Activated naive CD4-positive, alpha-beta T cell treated with anti-CD3 and anti-CD28 coated beads for 36 hours (primary cell): Measurements from ENCODE around the gene LRCH4. TPM values are rescaled to one million over a fixed set of nuclear protein-coding genes. Genes with fewer than 3 reads are reported as not detected.
"Not testable (repeated sequence)": the region's sequence is repeated elsewhere in the genome, so short reads cannot be mapped to it uniquely, and the experiment has no call there.

ENCODE experiments used
- CTCF ChIA-PET: fragments of 350-600 bp; sonication (Branson Sonifier 250); formaldehyde crosslinking; loops from one replicate; lab custom pipeline; 2021; ENCODE audit warnings: antibody characterized with exemption; lab: Charles Lee
- DNase-seq: peaks from one replicate; pipeline ENCODE4 v3.0.0-alpha.2; 2020
- H3K27ac Mint-ChIP-seq: one replicate; pipeline ENCODE4 v1.8.0; 2021; ENCODE audit warnings: mild to moderate bottlenecking, mixed read lengths
- H3K27me3 Mint-ChIP-seq: one replicate; pipeline ENCODE4 v1.8.0; 2021; ENCODE audit warnings: low read depth, mixed read lengths
- H3K36me3 Mint-ChIP-seq: one replicate; pipeline ENCODE4 v1.8.0; 2021; ENCODE audit warnings: low read depth, mixed read lengths
- H3K4me1 Mint-ChIP-seq: one replicate; pipeline ENCODE4 v1.8.0; 2021; ENCODE audit warnings: low read depth, mixed read lengths
- H3K4me3 Mint-ChIP-seq: one replicate; pipeline ENCODE4 v1.8.0; 2021; ENCODE audit warnings: mild to moderate bottlenecking, moderate library complexity, mixed read lengths
- H3K9me3 Mint-ChIP-seq: one replicate; pipeline ENCODE4 v1.8.0; 2021; ENCODE audit warnings: mixed read lengths
- intact Hi-C: fragments of 100-400 bp; cut with micrococcal nuclease; formaldehyde crosslinking; loops from one replicate; pipeline ENCODE4 v1.15.1; 2023
- total RNA-seq, 2 experiments: library from RNA; stranded (reverse); gene quantifications; one replicate each; pipeline ENCODE4 v1.2.3, GENCODE V29; 2021

The LRCH4 gene
- total RNA-seq, 2 experiments from 2014 or later, result 78.0 to 81.2 TPM

DNA sequence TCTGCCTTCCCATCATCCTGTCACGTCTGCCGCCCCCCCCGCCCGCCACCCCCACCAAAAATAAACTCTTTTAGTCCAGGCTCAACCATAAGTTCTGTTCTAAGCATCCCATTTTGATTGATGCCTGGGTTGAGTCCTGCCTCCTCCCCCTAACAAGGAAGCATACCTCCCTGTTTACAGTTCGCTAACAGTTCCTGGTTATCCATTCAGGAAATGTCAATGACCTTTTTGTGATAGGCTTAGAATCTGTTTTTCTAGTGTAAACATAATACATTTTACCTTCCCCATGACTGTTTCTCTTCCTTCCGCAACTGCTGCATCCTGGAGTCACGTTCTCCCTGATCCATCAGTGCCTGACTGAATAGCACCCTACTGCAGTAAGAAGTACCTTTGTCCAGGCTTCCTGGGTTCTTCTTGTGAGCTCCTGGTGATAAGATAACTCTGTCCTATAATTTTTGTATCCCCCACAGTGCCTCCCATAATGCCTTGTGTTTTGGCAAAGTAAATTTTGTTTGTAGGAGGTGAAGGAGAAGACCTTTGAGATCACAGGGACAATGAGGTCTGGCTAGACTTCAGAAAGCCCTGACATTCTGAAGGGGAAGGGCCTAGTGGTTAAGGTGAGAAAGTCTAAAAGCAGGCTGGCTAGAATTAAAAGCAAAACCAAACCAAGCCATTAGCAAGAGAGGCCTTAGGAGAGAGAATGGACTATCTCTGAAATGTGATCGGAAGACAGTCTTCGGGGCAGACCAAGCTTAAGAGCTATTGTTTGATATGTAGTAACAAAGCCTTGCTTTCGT is 39.6 kb downstream of the LRCH4 start:
- Mint-ChIP-seq H3K9me3 (no peaks in the 10 kb centered on the region), H3K4me1 (peaks cover 90% of the 10 kb centered on the region), H3K27ac (peak overlapping the region; percentile 95), H3K27me3 (no peaks in the 10 kb centered on the region), H3K36me3 (peaks cover 17% of the 10 kb centered on the region), H3K4me3 (peak overlapping the region; percentile 59)
- DNase-seq, result peak; percentile 30
- intact Hi-C loops, result loop anchor here (1.0 kb wide), 2 partner anchors 8 to 13 kb away; no protein-coding TSS in a partner anchor
- CTCF ChIA-PET, result interaction anchor here (0.6 to 6.7 kb wide), 8 partner anchors 10 to 96 kb away, joined by 3 to 82 read pairs (median 4); no protein-coding TSS in a partner anchor

DNA sequence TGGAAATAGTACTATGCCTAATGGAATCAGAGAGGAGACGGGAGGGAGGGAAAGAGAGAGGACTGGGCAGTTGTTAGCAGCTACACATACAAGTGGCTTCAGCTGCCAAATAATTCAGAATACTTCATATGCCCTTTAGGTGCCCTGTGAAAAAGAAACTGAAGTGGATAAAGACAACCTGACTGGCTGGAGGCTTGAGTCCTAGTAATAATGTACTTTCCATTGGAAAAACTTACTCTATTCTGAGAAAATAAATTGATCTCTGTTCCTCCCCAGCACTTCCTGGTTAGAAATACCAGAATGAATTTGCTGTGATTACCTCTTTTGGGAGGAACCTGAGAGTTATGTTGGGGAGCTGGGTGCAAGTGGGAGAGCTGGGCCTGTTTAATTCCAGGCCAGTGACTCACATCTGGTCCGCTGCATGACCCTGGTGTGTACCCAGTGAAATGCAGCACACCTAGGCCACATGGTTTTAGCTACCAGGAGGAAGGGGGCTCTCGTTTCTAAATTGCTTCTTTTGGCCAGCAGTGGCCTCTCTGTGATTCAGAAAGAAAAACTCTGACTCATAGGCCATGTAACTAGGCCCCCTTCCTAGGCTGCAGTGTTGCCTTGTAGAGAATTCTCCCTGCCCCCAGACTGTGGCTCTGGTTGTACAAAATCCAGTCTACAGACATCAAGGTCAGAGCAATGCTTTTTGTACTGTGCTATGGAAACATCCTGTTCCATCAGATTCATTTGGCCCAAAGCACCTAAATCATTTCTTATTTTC is 40.4 kb downstream of the LRCH4 start:
- CTCF ChIA-PET, result interaction anchor here (0.6 to 6.7 kb wide), 11 partner anchors 10 to 308 kb away, joined by 3 to 82 read pairs (median 3); no protein-coding TSS in a partner anchor
- Mint-ChIP-seq H3K36me3 (peaks cover 15% of the 10 kb centered on the region), H3K4me3 (peak overlapping the region; percentile 59), H3K4me1 (peaks cover 94% of the 10 kb centered on the region), H3K9me3 (no peaks in the 10 kb centered on the region), H3K27ac (peak overlapping the region; percentile 95), H3K27me3 (no peaks in the 10 kb centered on the region)
- peak; percentile 76 for DNase-seq
- intact Hi-C loops, result loop anchor here (1.0 to 2.0 kb wide), 8 partner anchors 7 to 525 kb away; partner anchors contain the start of genes FBXO24, LRCH4, TSC22D4 and ZCWPW1

DNA sequence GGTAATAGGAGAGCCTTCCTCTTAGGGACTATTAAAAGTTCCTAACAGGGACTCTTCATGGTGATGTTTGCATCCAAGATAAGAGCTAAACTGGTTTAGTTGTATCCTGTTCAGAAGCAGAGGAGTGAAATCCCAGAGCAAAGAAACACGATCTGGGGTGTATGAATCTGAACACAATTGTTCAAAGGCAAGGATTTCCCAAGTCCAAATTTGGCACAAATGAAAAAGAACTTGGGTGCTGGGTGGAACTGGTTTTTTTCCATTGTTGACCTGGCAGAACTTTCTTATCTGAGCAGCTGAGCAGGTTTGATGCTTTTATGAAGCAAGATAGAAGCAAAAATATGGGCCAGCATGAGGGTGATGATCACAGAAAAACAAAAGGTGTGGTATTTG is 41.0 kb downstream of the LRCH4 start:
- intact Hi-C loops, result loop anchor here (1.0 to 2.0 kb wide), 6 partner anchors 18 to 525 kb away; partner anchors contain the start of genes FBXO24, LRCH4, TSC22D4 and ZCWPW1
- peak overlapping the region; percentile 59 for H3K4me3 Mint-ChIP-seq
- H3K27me3 Mint-ChIP-seq, result no peaks in the 10 kb centered on the region
- H3K9me3 Mint-ChIP-seq, result no peaks in the 10 kb centered on the region
- no peak for DNase-seq
- CTCF ChIA-PET, result interaction anchor here (0.6 to 6.7 kb wide), 8 partner anchors 10 to 309 kb away, joined by 3 to 82 read pairs (median 3); no protein-coding TSS in a partner anchor
- peaks cover 13% of the 10 kb centered on the region for H3K36me3 Mint-ChIP-seq
- peak overlapping the region; percentile 95 for H3K27ac Mint-ChIP-seq
- peaks cover 92% of the 10 kb centered on the region for H3K4me1 Mint-ChIP-seq

- peaks cover 14% of the 10 kb centered on the region for H3K36me3 Mint-ChIP-seq
- no peaks in the 10 kb centered on the region for H3K27me3 Mint-ChIP-seq
- H3K4me3 Mint-ChIP-seq, result peak overlapping the region; percentile 59
- CTCF ChIA-PET, result interaction anchor here (0.6 to 6.7 kb wide), 7 partner anchors 9 to 309 kb away, joined by 3 to 82 read pairs (median 3); no protein-coding TSS in a partner anchor
- H3K4me1 Mint-ChIP-seq, result peaks cover 88% of the 10 kb centered on the region
- DNase-seq, result no peak
- H3K9me3 Mint-ChIP-seq, result no peaks in the 10 kb centered on the region
- intact Hi-C loops, result loop anchor here (2.0 kb wide), 1 partner anchor 66 kb away; the partner anchor contains the start of gene TSC22D4
- H3K27ac Mint-ChIP-seq, result peak overlapping the region; percentile 95
Observed at GRCh38 chr7:100544386-100544785, 41.5 kb downstream of the LRCH4 start.

- peaks cover 80% of the 10 kb centered on the region for H3K4me1 Mint-ChIP-seq
- no peak overlapping the region for H3K4me3 Mint-ChIP-seq
- no peaks in the 10 kb centered on the region for H3K9me3 Mint-ChIP-seq
- DNase-seq, result no peak
- H3K27ac Mint-ChIP-seq, result peak overlapping the region; percentile 95
- intact Hi-C loops, result no loop called here
- CTCF ChIA-PET, result interaction anchor here (1.4 to 6.7 kb wide), 4 partner anchors 16 to 74 kb away, joined by 4 to 82 read pairs (median 17); partner anchors contain the start of gene NYAP1
- H3K27me3 Mint-ChIP-seq, result no peaks in the 10 kb centered on the region
- peaks cover 7% of the 10 kb centered on the region for H3K36me3 Mint-ChIP-seq
Observed at GRCh38 chr7:100543586-100543985, 42.3 kb downstream of the LRCH4 start.

- H3K36me3 Mint-ChIP-seq, H3K9me3 Mint-ChIP-seq, intact Hi-C loops, DNase-seq, H3K27me3 Mint-ChIP-seq: not testable (repeated sequence)
- CTCF ChIA-PET, result interaction anchor here (1.6 to 2.8 kb wide), 4 partner anchors 18 to 58 kb away, joined by 5 to 25 read pairs (median 8); partner anchors contain the start of gene NYAP1
- peak overlapping the region; percentile 95 for H3K27ac Mint-ChIP-seq
- H3K4me3 Mint-ChIP-seq, result peak overlapping the region; percentile 0
- peaks cover 63% of the 10 kb centered on the region for H3K4me1 Mint-ChIP-seq
Observed at GRCh38 chr7:100541309-100541708, 44.6 kb downstream of the LRCH4 start.

GRCh38 chr7:100540073-100540723 is 45.7 kb downstream of the LRCH4 start:
- no peak for DNase-seq
- H3K4me1 Mint-ChIP-seq, result peaks cover 53% of the 10 kb centered on the region
- intact Hi-C loops, result no loop called here
- CTCF ChIA-PET, result interaction anchor here (0.7 to 1.4 kb wide), 2 partner anchors 48 to 58 kb away, joined by 5 to 6 read pairs; no protein-coding TSS in a partner anchor
- no peaks in the 10 kb centered on the region for H3K9me3 Mint-ChIP-seq
- H3K4me3 Mint-ChIP-seq, result peak overlapping the region; percentile 97
- peaks cover 6% of the 10 kb centered on the region for H3K36me3 Mint-ChIP-seq
- no peaks in the 10 kb centered on the region for H3K27me3 Mint-ChIP-seq
- H3K27ac Mint-ChIP-seq, result peak overlapping the region; percentile 48

DNA sequence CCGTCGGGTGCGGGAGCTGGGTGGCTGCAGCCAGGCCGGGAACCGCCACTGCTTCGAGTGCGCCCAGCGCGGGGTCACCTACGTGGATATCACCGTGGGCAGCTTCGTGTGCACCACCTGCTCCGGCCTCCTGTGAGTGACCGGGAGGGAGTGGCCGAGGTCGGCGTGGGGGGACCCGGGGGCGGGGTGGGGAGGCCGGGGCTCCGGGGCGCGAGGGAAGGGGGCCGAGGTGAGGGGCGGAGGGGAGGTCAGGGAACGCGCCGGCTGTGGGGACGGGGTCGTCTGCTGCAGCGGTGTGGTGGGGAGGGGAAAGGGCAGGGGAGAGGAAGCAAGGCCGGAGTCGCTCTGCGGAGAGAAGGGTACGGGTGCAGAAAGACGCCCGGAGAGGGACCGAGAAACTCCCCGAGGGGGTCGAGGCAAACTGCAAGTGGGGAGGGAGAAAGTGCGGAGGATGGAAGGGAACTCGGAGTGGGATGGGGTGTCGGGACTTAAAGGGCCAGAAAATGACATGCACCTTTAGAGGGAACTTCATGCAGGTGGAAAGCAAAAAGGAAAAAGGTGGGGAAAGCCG is 46.4 kb downstream of the LRCH4 start:
- H3K27ac Mint-ChIP-seq, result peak overlapping the region; percentile 87

DNA sequence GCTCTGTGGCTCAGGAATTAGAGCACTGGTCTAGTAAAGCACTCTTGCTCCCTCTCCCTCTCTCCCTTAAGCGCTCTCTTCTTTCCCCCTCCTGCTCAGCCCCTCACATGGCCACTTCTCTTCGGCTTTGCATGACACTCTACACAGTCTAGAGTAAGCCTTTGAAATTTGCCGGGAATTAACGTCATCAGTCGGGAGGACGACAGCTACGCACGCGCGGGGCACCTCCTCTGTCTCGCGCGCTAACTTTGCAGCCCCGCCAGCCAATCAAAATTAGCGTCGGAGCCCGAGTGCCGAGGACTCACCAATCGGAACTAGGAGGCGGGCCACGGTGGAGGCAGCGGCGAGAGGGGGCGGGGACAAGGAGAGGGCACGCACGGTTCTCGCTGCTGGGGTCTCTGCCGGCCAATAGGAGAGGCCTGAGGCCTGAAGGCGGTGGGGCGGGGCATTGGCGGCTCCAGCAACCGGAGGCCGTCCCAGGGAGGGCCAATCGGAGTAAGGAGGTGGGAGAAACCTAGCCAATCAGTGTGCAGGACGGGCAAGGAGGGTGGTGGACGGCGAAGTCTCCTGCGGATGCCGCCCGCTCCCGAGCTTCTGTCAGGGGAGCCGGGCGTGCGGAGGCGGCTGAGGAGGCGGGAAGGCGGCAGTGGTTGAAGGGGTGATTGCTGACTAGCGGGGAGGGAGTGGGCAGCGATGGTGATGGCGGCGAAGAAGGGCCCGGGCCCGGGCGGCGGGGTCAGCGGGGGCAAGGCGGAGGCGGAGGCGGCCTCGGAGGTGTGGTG is 47.1 kb downstream of the LRCH4 start, which contains the start of gene AGFG2:
Gene AGFG2, plus strand, starts transcription at position 550 of the 782 bp plus-strand sequence. Its CDS starts 144 bp downstream, at position 694.
- peak; percentile 100 for DNase-seq
- peaks cover 39% of the 10 kb centered on the region for H3K4me1 Mint-ChIP-seq
- H3K9me3 Mint-ChIP-seq, result no peaks in the 10 kb centered on the region
- intact Hi-C loops, result loop anchor here (1.0 to 2.0 kb wide), 5 partner anchors 7 to 110 kb away; partner anchors contain the start of genes FBXO24, LRCH4, MEPCE and MOSPD3
- H3K4me3 Mint-ChIP-seq, result peak within 1 kb of the TSS; percentile 97
- no peaks in the 10 kb centered on the region for H3K27me3 Mint-ChIP-seq
- peaks cover 6% of the 10 kb centered on the region for H3K36me3 Mint-ChIP-seq
- peak within 1 kb of the TSS; percentile 91 for H3K27ac Mint-ChIP-seq
- CTCF ChIA-PET, result interaction anchor here (1.1 to 2.0 kb wide), 4 partner anchors 21 to 69 kb away, joined by 3 to 5 read pairs (median 4); no protein-coding TSS in a partner anchor

More for the DNA sequence above, 46.4 kb downstream of the LRCH4 start:
- Mint-ChIP-seq H3K4me1 (peaks cover 46% of the 10 kb centered on the region), H3K36me3 (peaks cover 6% of the 10 kb centered on the region), H3K27me3 (no peaks in the 10 kb centered on the region), H3K4me3 (peak overlapping the region; percentile 97), H3K9me3 (no peaks in the 10 kb centered on the region)
- intact Hi-C loops, result loop anchor here (1.0 to 2.0 kb wide), 3 partner anchors 47 to 111 kb away; partner anchors contain the start of genes FBXO24, LRCH4, MEPCE and MOSPD3
- no peak for DNase-seq
- CTCF ChIA-PET, result interaction anchor here (0.7 to 2.0 kb wide), 4 partner anchors 21 to 70 kb away, joined by 4 to 6 read pairs (median 5); no protein-coding TSS in a partner anchor

DNA sequence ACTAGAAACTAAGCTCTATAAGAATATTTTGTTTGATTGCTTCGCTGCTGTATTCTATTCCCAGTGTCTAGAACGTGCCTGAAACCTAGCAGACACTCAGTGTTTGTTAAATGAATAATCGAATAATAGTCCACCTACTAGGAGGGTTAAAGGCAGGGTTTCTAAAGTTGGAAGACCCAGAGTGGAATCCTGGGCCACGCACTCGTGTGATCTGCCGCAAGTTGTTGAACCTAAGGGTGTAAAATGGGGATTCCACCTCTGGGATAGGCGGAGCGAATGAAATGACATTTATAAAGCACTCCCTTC is 47.6 kb downstream of the LRCH4 start:
- Mint-ChIP-seq H3K36me3 (peaks cover 6% of the 10 kb centered on the region), H3K4me3 (peak overlapping the region; percentile 97), H3K27me3 (no peaks in the 10 kb centered on the region), H3K4me1 (peaks cover 34% of the 10 kb centered on the region), H3K9me3 (no peaks in the 10 kb centered on the region), H3K27ac (peak overlapping the region; percentile 91)
- CTCF ChIA-PET, result interaction anchor here (1.1 to 2.0 kb wide), 3 partner anchors 22 to 69 kb away, joined by 3 to 5 read pairs (median 4); no protein-coding TSS in a partner anchor
- intact Hi-C loops, result loop anchor here (1.0 to 2.0 kb wide), 3 partner anchors 8 to 110 kb away; partner anchors contain the start of genes MEPCE and ZCWPW1
- DNase-seq, result no peak
